NCI-H1417 (cell line): ENCODE data around the gene TTC21B.
"Not testable (repeated sequence)": the region's sequence is repeated elsewhere in the genome, so short reads cannot be mapped to it uniquely, and the experiment has no call there.

Experiments used
- DNase-seq, 3 experiments: peaks; one replicate each; lab custom pipeline; 2025; lab: John Stamatoyannopoulos, UW

Gene TTC21B

GRCh38 chr2:165953655-165954606 lies at the start of gene TTC21B:
TSS of gene TTC21B (minus strand) at chr2:165953776. CDS start at chr2:165953705, 71 bp downstream.
- peak; percentile 84 to 98 (median 91) for DNase-seq

- no peak for DNase-seq
Measured at GRCh38 chr2:166000401-166000800, 46.8 kb upstream of the TTC21B start.

- no peak for DNase-seq
Measured at GRCh38 chr2:165990846-165991245, 37.3 kb upstream of the TTC21B start.

- DNase-seq: peak in 1 of 3 experiments; percentile 0
Measured at GRCh38 chr2:165989851-165990250, 36.3 kb upstream of the TTC21B start.

GRCh38 chr2:165985120-165985519 lies 31.5 kb upstream of the TTC21B start:
- DNase-seq: no peak

GRCh38 chr2:165972161-165972560 lies 18.6 kb upstream of the TTC21B start:
- DNase-seq: not testable (repeated sequence)

GRCh38 chr2:165970663-165971062 lies 17.1 kb upstream of the TTC21B start:
- DNase-seq: no peak

- DNase-seq: peak in 1 of 3 experiments; percentile 0
Measured at GRCh38 chr2:165969227-165969626, 15.7 kb upstream of the TTC21B start.

GRCh38 chr2:165967746-165968145 lies 14.2 kb upstream of the TTC21B start:
- no peak for DNase-seq

GRCh38 chr2:165961818-165962217 lies 8.2 kb upstream of the TTC21B start:
- DNase-seq: no peak

GRCh38 chr2:165959371-165959770 lies 5.8 kb upstream of the TTC21B start:
- DNase-seq: no peak

- no peak for DNase-seq
Measured at GRCh38 chr2:165958313-165958960, 4.9 kb upstream of the TTC21B start.

GRCh38 chr2:165957030-165957675 lies 3.6 kb upstream of the TTC21B start:
- no peak for DNase-seq

GRCh38 chr2:165953306-165953654 lies 296 bp downstream of the TTC21B start:
- peak in 2 of 3 experiments; percentile 80 for DNase-seq

GRCh38 chr2:165952741-165953211 lies 800 bp downstream of the TTC21B start:
- peak in 2 of 3 experiments; percentile 11 to 37 for DNase-seq

- DNase-seq: no peak
Measured at GRCh38 chr2:165952085-165952484, 1.5 kb downstream of the TTC21B start.

- DNase-seq: no peak
Measured at GRCh38 chr2:165950438-165950837, 3.1 kb downstream of the TTC21B start.

- DNase-seq: no peak
Measured at GRCh38 chr2:165941827-165942226, 11.7 kb downstream of the TTC21B start.

GRCh38 chr2:165938237-165938636 lies 15.3 kb downstream of the TTC21B start:
- no peak for DNase-seq

- DNase-seq: no peak
Measured at GRCh38 chr2:165933211-165933910, 20.2 kb downstream of the TTC21B start.

- no peak for DNase-seq
Measured at GRCh38 chr2:165927774-165928173, 25.8 kb downstream of the TTC21B start.

- DNase-seq: no peak
Measured at GRCh38 chr2:165927353-165927752, 26.2 kb downstream of the TTC21B start.
